GDM1 (cell line): Measurements from ENCODE around the gene KLHL8.
"Not testable (repeated sequence)": the region's sequence is repeated elsewhere in the genome, so short reads cannot be mapped to it uniquely, and the experiment has no call there.

Experiments used
- DNase-seq: peaks from one replicate; lab custom pipeline; 2025; lab: John Stamatoyannopoulos, UW

Gene KLHL8

DNA sequence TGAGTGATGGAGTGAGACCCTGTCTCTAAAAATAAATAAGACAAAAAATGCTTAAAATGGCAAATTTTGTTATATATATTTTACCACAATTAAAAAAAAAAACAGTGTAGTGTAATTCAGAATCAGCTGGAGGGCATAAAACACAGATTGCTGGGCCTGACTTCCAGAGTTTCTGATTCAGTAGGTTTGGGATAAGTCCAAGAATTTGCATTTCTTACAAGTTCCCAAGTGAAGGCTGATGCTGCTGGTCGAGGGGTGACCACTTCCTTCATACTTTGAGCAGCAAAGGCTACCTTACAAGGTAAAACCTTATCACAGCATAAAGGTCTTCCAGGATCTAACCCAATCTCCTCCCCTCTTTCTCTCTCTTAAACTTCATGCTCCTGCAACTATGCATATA is 40.7 kb downstream of the KLHL8 start:
- DNase-seq, result no peak

DNA sequence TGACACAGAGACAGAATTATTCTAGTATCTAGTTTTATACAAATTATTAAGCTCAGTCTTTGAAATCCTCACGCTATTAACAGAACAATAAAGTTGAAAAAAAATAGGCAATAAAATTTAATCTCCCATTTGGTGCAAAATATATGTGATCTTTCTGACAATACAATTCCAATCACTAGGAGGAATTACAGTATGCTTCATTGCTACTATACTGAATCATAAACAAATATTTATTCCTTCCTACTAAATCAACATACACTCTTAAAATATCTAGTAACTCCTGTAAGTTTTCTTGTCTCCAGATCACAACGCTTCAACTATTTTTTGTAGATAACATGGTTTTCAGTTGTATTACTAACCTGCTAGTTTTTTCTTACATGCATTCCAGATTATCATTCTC is 45.7 kb downstream of the KLHL8 start:
- no peak for DNase-seq

DNA sequence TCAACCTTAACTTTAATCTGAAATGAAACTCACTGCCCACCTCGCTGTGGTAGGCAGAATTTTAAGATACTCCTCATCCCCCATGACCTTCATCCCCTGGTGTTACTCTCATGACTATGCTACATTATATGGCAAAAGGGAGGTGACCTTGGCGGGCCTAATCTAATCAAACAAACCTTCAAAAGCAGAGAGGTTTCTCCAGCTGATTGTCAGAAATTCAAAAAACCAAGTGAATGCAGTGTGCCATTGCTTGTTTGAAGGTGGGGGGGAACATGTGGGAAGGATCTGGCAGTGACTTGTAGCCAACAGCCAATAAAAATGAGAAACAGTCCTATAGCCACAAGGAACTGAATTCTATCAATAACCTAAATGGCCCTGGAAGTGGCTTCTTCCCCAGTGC is 48.5 kb downstream of the KLHL8 start:
- DNase-seq, result no peak

DNA sequence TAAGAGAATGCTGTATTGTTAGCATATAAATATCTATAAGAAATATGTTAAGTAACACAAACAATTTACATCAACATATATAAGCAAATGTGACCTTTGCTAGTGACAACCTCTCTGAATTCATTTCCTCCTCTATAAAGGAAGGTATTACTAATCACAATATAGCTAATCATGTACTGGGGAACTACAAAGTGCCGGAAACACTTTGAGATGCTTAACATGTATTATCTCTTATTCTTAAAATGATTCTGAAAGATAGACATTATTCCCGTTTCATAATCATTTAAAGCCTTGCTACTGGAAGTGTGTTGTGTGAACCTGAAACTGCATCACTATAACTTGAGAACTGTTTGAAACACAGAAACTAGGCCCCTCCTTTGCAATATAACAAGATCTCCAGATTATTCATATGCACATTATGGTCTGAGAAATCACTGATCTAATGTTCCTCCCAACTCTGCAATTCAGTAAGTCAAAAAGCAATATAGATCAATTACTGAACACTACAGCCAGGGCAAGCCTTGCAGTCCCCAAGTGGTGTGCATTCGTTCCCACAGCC is 54.0 kb downstream of the KLHL8 start:
- DNase-seq, result no peak

DNA sequence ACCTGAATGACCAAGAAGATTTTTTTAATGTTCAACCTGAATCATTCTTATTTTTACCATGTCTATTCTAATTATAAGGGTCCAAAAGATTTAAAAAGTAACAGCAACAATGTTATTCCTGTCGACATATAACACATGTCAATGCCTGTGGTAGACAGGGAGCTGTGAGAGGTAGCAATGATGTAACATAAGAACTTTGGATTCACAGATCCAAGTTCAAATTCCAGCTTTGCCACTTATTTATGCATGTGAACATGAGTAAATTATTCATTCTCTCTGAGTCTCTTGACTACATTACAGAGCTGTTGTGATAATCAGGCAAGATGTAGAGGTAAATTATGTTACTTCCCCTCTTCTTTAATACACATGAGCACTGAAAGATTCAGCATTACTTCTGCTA is 54.5 kb downstream of the KLHL8 start:
- no peak for DNase-seq

DNA sequence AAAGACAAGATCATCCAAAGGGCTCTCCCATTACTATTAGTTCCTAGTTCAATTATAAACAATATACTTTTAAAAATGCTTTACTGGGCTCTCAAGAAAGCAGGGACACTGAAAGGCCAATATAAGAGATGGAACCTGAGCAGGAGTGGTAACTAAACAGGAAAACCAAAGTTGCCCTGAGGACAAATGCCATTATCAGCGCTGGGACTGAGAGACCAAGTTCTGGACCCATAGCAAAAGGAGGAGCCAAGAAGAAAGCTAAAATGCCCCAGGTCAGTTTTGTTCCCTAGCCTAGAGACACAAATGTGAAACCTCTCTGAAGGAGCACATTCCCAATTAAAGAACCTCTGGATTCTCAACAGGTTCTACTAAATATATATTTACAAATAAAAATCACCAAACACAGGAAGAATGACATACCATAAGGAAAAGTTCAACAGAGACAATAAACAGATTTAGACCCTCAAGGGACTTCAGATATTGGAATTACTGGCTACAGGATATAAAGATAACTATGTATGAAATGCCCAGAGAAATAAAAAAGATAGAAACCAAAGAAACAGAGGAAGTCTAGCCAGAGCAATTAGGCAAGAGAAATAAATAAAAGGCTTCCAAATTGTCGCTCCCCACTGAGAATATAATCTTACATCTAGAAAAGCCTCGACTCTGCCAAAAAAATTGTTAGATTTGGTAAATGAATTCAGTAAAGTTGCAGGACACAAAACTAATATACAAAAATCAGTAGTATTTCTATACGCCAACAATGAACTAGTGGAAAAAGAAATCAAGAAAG is 67.1 kb downstream of the KLHL8 start:
- DNase-seq, result no peak

DNA sequence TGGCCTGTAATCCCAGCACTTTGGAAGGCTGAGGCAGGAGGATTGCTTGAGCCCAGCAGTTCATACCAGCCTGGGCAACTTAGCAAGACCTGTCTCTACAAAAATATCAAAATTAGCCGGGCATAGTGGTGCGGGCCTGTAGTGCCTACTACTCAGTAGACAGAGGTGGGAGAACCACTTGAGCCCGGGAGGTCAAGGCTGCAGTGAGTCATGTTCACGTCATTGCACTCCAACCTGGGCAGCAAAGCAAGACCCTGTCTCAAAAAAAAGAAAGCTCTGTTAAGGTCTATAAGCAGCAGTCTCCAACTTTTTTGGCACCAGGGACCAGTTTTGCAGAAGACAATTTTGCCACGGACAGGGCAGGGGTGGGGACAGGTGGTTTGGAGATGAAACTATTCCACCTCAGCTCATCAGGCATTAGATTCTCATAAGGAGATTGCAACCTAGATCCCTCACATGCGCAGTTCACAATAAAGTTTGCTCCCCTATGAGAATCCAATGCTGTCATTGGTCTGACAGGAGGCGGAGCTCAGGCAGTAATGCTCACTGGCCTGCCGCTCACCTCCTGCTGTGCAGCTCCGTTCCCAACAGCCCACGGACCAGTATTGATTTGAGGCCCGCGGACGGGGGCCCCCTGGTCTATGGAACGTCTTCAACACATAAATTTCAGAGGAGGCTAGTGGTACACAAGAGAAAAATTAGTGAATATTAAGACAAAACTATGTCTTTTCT is 67.9 kb downstream of the KLHL8 start:
- DNase-seq, result no peak

DNA sequence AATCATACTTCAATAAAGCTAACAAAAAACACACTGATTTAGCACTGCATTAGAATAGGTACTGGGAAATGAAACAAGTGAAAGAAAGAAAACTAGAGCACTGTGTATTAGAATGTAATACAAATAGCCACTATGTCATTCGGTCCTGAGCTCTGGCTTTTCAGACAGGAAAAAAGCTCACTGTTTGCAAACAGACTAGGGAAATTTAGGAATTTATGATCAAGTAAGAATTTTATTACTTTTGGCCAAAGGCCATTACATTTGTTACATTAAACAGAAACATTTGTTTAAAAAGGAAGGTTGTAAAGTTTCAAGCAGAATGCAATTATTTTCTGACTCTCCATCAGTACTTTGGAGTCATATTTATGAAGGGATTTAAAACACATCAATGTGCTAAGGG is 68.7 kb downstream of the KLHL8 start:
- no peak for DNase-seq

DNA sequence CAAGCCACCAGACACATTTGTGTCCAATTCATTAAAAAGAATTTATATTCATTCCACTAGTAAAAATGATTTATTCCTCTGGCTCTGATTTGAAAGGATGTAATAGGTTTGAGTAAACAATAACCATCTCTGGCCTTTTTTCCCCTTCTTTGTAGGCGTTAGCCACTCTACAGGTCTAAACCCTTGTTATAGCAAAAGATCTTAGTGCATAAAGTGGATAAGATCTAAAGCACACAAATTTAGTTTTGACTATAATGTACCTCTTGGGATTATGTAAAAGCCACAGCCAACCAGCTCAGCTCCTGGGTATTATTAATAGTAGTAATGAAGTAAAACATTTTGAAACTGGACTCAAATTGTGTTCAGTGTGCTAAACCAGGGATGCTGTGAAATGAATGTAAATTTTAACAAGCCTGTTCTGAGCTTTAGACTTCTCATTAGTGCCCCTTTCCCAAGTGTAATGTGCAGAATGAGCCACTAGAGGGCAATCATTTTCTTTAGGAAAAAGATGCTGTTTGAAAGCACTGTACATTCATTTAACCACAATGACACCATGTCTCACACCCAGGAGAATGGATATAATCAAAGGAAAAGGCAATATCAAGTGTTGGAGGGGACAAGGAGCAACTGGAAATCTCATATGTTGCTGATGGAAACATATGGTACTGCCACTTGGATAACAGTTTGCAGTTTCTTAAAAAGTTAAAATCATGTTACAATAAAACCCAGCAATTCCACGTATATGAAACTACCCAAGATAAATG is 69.7 kb downstream of the KLHL8 start:
- DNase-seq, result peak; percentile 38

DNA sequence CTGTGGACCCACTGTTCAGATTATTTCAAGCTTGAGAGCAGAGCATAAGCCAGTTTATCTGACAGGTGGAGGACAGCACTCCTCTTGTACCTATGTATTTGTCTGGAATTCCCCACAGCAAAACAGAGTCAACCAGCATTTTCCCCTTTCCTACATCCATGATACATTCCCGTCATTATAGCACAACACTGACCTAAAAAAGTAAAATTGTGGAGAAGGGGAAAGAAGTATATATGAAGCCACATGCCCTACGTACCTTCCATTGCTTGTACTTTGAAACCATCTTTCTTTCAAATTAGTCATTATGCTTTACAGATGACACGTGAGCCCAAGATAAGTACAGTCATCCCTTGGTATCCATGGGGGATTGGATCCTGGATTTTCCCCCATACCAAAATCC is 73.3 kb downstream of the KLHL8 start:
- DNase-seq, result no peak

DNA sequence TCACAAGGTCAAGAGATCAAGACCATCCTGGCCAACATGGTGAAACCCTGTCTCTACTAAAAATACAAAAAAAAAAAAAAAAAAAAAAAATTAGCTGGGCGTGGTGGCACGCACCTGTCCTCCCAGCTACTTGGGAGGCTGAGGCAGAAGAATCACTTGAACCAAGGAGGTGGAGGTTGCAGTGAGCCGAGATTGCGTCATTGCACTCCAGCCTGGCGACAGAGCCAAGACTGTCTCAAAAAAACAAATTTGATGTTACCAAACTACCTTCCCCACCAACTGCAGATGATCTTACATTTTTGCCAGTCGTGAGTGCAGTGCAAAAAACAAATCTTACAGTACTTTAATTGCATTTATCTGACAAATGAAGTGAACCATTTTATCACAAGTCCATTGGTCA is 74.5 kb downstream of the KLHL8 start:
- DNase-seq, result not testable (repeated sequence)

DNA sequence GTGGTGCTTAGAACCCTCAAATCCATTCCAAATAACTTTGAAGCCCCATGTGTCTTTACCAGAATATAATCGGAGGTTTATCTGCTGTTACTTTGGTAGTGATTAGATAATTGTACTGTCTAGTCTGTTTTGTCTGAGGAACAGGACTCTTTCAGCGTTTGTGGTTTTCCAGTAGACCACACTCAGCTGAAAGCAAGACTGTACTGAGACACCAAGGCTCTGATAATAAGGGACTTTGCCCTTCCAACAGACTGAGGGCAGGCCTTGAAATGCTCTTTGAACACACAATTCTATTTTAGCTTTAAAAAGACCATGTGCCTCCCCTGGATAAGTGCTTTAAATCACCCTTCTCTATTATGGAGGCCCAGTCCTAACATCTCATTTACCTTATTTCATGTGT is 76.1 kb downstream of the KLHL8 start:
- no peak for DNase-seq

DNA sequence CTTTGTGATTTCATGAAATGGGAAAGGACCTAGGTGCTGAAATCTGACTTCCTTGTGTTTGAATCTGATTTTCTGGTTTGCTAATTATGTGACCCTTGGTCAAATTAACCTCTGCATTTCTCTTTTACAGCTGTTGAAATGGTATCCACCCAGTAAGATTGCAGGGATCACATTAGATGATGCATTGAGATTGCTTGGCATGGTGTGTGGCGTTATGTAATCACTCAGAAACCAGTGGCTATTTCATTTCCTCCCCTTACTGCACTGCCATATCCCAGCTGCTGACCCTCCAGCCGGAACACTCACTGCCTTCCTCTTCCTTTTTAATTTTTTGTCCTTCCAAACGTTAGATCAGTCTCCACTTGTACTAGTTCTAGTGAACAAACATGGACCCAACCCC is 79.0 kb downstream of the KLHL8 start:
- DNase-seq, result no peak

DNA sequence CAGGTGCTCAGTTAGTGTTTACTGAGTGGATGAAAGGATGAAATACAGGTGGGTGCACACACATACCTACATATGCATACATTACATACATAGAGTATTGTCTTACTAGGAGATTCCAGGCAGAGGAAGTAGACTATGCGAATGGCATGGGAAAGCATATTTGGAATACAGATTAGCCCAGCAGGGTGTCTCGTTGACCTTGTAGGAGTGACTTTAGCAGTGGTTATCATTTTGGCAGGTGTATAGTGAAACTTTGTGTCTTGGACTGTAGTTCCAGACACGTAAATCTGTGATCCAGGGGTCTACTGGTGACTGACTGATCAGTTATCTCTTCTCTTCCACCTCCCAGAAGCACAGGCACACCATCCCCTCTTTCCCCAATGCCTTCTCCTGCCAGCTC is 86.3 kb downstream of the KLHL8 start:
- no peak for DNase-seq

DNA sequence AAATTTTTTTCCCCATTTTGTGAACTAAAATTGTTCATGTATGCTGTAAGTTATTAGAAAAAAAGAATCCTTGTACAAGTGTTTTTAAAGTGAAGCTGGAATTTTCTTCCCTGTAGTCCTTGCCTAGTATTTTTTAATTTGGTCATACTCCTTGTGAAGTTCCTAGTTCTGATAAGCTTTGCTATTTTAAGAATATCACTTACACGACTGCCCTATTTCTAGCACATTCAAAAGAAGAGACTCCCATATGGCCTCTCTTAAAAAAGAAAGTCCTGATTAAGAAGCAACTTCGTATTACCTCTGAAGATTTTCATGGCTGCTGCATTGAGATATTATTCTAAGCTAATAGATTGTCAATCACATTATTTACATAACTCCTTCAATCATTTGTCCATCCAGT is 87.2 kb downstream of the KLHL8 start:
- DNase-seq, result no peak

DNA sequence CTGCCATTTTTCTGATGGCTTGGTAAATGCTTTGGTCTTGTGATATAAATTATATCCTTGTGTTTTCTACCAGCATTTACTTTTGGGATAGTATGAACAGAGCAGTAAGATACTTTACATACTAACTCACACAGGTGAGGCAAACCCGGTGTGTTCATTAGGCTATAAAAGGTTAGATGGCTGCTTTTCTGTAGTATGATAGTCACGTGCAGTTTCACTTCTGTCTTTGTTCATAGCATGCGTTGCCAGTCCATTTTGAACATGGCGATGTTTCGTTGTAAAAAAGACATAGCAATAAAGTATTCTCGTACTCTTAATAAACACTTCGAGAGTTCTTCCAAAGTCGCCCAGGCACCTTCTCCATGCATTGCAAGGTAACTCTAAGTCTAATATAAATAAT is 88.4 kb downstream of the KLHL8 start:
- DNase-seq, result no peak

DNA sequence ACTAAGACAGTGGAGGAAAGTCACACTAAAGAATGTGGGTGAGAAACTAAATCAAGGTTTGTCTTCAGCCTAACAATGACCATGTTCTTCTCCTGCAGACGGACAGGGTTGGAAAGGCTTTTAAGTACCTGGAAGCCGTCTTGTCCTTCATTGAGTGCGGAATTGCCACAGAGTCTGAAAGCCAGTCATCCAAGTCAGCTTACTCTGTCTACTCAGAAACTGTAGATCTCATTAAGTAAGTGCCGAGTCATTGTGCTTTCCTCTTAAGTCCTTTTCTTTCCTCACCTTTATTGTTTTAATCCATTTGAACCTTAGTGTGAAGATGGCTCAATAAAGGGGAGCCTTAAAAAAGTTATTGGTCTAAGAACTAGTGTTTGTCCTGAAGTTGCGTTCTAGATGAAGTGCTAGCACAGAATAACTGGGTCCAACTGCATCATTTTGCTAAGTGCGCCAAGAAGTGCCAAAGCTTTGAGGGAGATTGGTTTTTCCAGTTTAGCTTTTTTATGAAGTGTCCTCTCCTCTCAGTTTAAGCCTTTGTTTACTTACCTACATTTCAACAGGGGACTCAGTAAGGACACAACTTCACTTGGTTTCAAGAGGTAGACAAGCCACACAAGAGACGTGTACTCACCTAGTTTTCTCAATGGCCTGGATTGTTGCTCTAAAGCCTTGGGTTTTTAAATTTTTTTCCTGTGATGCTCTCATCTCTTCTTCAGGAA is 89.3 kb downstream of the KLHL8 start:
- DNase-seq, result no peak

DNA sequence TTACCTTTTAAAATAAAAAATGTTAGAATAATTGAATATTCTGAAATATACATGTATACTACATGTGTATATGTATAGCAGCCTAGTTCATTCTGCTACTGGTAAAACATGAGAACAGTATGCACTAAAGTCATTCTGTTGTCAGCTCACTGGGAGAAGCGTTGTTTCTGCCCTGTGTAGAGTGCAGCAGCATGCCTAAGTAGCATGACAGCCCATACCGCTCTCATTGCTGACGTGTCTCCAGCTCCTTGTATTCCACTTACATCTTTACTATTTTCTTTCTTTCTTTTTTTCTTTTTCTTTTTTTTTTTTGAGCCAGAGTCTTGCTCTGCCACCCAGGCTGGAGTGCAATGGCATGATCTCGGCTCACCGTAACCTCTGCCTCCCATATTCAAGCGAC is 90.7 kb downstream of the KLHL8 start:
- DNase-seq, result no peak

DNA sequence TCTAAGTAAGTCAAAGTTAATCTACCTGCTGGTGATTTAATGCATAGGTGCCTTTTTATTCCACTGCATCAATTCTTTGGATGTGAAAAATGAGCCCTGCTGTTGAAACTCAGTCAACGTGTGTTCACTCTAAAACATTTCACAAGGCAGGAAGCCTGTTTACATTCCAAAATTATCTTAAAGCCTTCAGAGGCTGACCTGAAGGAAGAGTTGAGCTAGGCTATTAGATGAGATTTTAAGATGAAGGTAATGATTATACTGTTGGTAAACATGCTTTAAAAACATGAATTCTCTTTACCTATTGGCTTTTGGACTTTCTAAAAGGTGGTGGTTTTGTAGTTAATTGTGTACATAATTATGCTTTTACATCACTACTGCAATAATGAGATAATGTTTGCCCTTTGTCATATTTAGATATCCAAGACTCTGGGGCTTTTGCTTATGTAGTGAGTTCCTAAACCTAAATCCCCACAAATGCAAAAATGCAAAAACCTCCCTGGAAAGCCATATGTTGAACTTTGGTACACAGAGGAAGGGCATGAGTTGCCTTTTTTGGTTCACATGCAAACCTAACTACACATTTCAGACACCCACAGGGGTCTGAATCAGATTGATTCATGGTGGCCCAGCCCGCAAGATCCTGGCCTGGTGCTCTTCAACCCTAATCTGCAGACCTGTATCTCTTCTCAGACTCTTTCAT is 92.3 kb downstream of the KLHL8 start:
- DNase-seq, result no peak

DNA sequence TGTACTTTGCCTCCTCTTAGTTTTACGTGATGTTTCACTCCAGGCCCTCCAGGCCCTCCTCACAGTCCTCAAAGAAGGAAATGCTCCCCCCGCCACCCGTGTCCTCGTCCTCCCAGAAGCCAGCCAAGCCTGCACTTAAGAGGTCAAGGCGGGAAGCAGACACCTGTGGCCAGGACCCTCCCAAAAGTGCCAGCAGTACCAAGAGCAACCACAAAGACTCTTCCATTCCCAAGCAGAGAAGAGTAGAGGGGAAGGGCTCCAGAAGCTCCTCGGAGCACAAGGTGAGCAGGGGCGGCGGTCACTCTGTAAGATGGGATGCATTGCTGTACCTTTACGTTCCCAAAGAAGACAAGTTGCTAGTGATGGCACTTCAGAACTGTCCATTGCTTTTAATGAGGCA is 94.4 kb downstream of the KLHL8 start:
- no peak for DNase-seq

DNA sequence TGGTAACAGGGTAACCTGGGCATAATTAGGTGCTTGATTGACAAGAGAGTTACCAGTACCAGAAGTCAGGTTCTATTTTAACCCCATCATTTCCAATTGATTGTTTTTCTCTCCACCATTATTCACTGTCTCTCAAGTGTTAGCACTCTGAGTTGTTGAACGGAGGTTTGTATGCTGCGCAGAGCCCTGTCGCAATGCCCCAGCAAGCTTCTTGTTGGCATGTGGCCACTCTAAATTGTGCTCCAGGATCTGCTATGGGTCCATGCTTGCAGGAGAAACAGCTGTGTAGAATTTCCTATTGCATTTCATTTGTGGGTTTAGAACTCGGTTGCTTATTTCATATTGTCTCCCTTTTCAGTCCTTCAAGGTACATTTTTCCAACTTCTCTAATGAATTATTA is 98.2 kb downstream of the KLHL8 start:
- no peak for DNase-seq
